H1 (cell line): Measurements from ENCODE around the gene KANSL1. TPM values are rescaled to one million over a fixed set of nuclear protein-coding genes. Genes with fewer than 3 reads are reported as not detected.

Source experiments
- CTCF ChIA-PET: fragments of 300-600 bp; sonication (Branson Sonifier 250); formaldehyde crosslinking; loops from one replicate; lab custom pipeline; 2021; ENCODE audit not compliant: partially characterized antibody; lab: Charles Lee
- POLR2A ChIA-PET: fragments of 300-600 bp; sonication (Branson Sonifier 250); formaldehyde crosslinking; loops from one replicate; lab custom pipeline; 2021; ENCODE audit warnings: inconsistent platforms; ENCODE audit not compliant: partially characterized antibody; lab: Charles Lee
- DNase-seq, 2 experiments: peaks; one replicate each; pipeline versions ENCODE4 v3.0.0 to v3.0.0-alpha.2; 2010 to 2022; ENCODE audit warnings: low spot score in 2 of 2, low read depth in 1 of 2, mixed read lengths in 1 of 2
- FAIRE-seq: peaks from 2 replicates; lab custom pipeline; 2011; peaks lifted over from hg19 to GRCh38; lab: Jason Lieb, UNC
- H2AFZ ChIP-seq: 2 replicates; pipeline ENCODE4 v1.8.1; 2012; ENCODE audit warnings: low read length, inconsistent platforms
- H2AK5ac ChIP-seq: 2 replicates; pipeline ENCODE4 v1.6.1; 2013; ENCODE audit warnings: low read depth, low read length
- H2BK120ac ChIP-seq: replicated peaks from 2 replicates; pipeline ENCODE3; 2013; ENCODE audit warnings: low read depth, low read length, inconsistent platforms
- H2BK12ac ChIP-seq: 2 replicates; pipeline ENCODE4 v1.6.1; 2013; ENCODE audit warnings: low read depth, low read length
- H2BK15ac ChIP-seq: 2 replicates; pipeline ENCODE4 v1.6.1; 2013; ENCODE audit warnings: low read length
- H2BK20ac ChIP-seq: 2 replicates; pipeline ENCODE4 v1.6.1; 2013; ENCODE audit warnings: low read length
- H2BK5ac ChIP-seq: 2 replicates; pipeline ENCODE4 v1.6.1; 2013; ENCODE audit warnings: low read depth, low read length
- H3K14ac ChIP-seq: 2 replicates; pipeline ENCODE4 v1.6.1; 2013; ENCODE audit warnings: inconsistent platforms; ENCODE audit not compliant: insufficient read length
- H3K18ac ChIP-seq: 2 replicates; pipeline ENCODE4 v1.6.1; 2013; ENCODE audit warnings: low read length; ENCODE audit errors: extremely low read depth
- H3K23ac ChIP-seq: 2 replicates; pipeline ENCODE4 v1.6.1; 2013; ENCODE audit warnings: inconsistent platforms; ENCODE audit not compliant: insufficient read length
- H3K23me2 ChIP-seq: 2 replicates; pipeline ENCODE4 v1.6.1; 2013; ENCODE audit warnings: low read depth, low read length
- H3K27ac ChIP-seq: 2 replicates; pipeline ENCODE4 v1.6.1; 2011; ENCODE audit warnings: low read depth, low read length, inconsistent platforms
- H3K27me3 ChIP-seq, 4 experiments: replicated peaks in 1 of 4; 1 replicate in 1 of 4; 2 replicates in 3 of 4; pipeline versions ENCODE4 v1.6.1 to v1.8.1; 2011 to 2013; ENCODE audit warnings: low read length in 3 of 4, mild to moderate bottlenecking in 3 of 4, inconsistent platforms in 2 of 4, mixed read lengths in 2 of 4, moderate library complexity in 1 of 4; ENCODE audit not compliant: control insufficient read depth in 3 of 4, insufficient read depth in 3 of 4; ENCODE audit errors: extremely low read depth in 1 of 4
- H3K36me3 ChIP-seq, 4 experiments: 2 replicates each; pipeline versions ENCODE4 v1.6.1 to v1.8.1; 2011 to 2013; ENCODE audit warnings: mild to moderate bottlenecking in 4 of 4, low read length in 3 of 4, moderate library complexity in 2 of 4, control low read depth in 1 of 4, inconsistent platforms in 1 of 4; ENCODE audit not compliant: insufficient read depth in 4 of 4, control insufficient read depth in 2 of 4
- H3K4ac ChIP-seq: replicated peaks from 2 replicates; pipeline ENCODE3; 2013; ENCODE audit warnings: low read length, low read depth, mixed read lengths, inconsistent platforms; ENCODE audit not compliant: insufficient read length
- H3K4me1 ChIP-seq, 4 experiments: replicated peaks in 1 of 4; 1 replicate in 1 of 4; 2 replicates in 3 of 4; pipeline versions ENCODE4 v1.6.1 to v1.8.1; 2011 to 2013; ENCODE audit warnings: low read length in 3 of 4, inconsistent platforms in 2 of 4, mixed read lengths in 1 of 4; ENCODE audit not compliant: insufficient read depth in 4 of 4, control insufficient read depth in 3 of 4
- H3K4me2 ChIP-seq, 2 experiments: 2 replicates each; pipeline versions ENCODE4 v1.6.1 to v1.8.1; 2011 to 2013; ENCODE audit warnings: low read depth in 2 of 2, low read length in 2 of 2, control low read depth in 1 of 2, inconsistent platforms in 1 of 2, mild to moderate bottlenecking in 1 of 2; ENCODE audit not compliant: insufficient read depth in 1 of 2
- H3K4me3 ChIP-seq, 4 experiments: fragments of 200-600, 300-600 bp in 1 of 4; sonication (generic), shearing (Covaris generic), sonication (Bioruptor Twin) in 1 of 4; 2 replicates each; pipeline versions ENCODE4 v1.5.1 to v1.8.1; 2011 to 2016; ENCODE audit warnings: low read length in 4 of 4, low read depth in 3 of 4, control low read depth in 2 of 4, inconsistent platforms in 2 of 4, mild to moderate bottlenecking in 2 of 4, mixed read lengths in 1 of 4, moderate library complexity in 1 of 4; ENCODE audit not compliant: insufficient read depth in 2 of 4; ENCODE audit errors: extremely low read depth in 1 of 4
- H3K56ac ChIP-seq: replicated peaks from 2 replicates; pipeline ENCODE3; 2013; ENCODE audit warnings: low read depth, mild to moderate bottlenecking, mixed read lengths, low read length, inconsistent platforms; ENCODE audit not compliant: insufficient read length
- H3K79me1 ChIP-seq: 2 replicates; pipeline ENCODE4 v1.6.1; 2013; ENCODE audit warnings: low read depth, low read length, control low read depth
- H3K79me2 ChIP-seq, 2 experiments: 2 replicates each; pipeline versions ENCODE4 v1.6.1 to v1.8.1; 2012 to 2013; ENCODE audit warnings: low read length in 2 of 2, mild to moderate bottlenecking in 2 of 2, inconsistent platforms in 1 of 2; ENCODE audit not compliant: insufficient read depth in 2 of 2, control insufficient read depth in 1 of 2
- H3K9ac ChIP-seq, 4 experiments: replicated peaks in 1 of 4; 1 replicate in 1 of 4; 2 replicates in 3 of 4; pipeline versions ENCODE4 v1.6.1 to v1.8.1; 2011 to 2013; ENCODE audit warnings: low read depth in 3 of 4, low read length in 3 of 4, control low read depth in 2 of 4, mild to moderate bottlenecking in 2 of 4, moderate library complexity in 2 of 4, inconsistent platforms in 1 of 4; ENCODE audit errors: extremely low read depth in 1 of 4
- H3K9me3 ChIP-seq, 2 experiments: 2 replicates each; pipeline versions ENCODE4 v1.6.1 to v1.8.1; 2012 to 2013; ENCODE audit warnings: mild to moderate bottlenecking in 2 of 2, moderate library complexity in 2 of 2, control low read depth in 1 of 2, inconsistent platforms in 1 of 2, low read depth in 1 of 2, low read length in 1 of 2, mixed read lengths in 1 of 2; ENCODE audit not compliant: insufficient read depth in 2 of 2
- H4K20me1 ChIP-seq, 2 experiments: replicated peaks in 1 of 2; 2 replicates each; pipeline versions ENCODE3 to v1.8.1; 2011 to 2013; ENCODE audit warnings: inconsistent platforms in 2 of 2, low read length in 2 of 2, mild to moderate bottlenecking in 1 of 2; ENCODE audit not compliant: insufficient read depth in 2 of 2, control insufficient read depth in 1 of 2
- H4K5ac ChIP-seq: 2 replicates; pipeline ENCODE4 v1.6.1; 2013; ENCODE audit warnings: low read length, low read depth, mixed read lengths, inconsistent platforms; ENCODE audit not compliant: insufficient read length
- H4K8ac ChIP-seq: 2 replicates; pipeline ENCODE4 v1.8.0; 2013; ENCODE audit warnings: mild to moderate bottlenecking, moderate library complexity, low read length, inconsistent platforms; ENCODE audit not compliant: insufficient read depth; ENCODE audit errors: extremely low read depth
- H4K91ac ChIP-seq: replicated peaks from 2 replicates; pipeline ENCODE3; 2013; ENCODE audit warnings: low read length, mixed read lengths, inconsistent platforms; ENCODE audit not compliant: insufficient read length
- POLR2AphosphoS5 ChIP-seq: IDR thresholded peaks from 2 replicates; pipeline ENCODE4 v1.6.1; 2011; ENCODE audit warnings: low read depth, low read length
- TAF7 ChIP-seq: optimal IDR thresholded peaks from 2 replicates; pipeline ENCODE3; 2011; ENCODE audit warnings: low read depth, mild to moderate bottlenecking, inconsistent platforms, low read length, moderate library complexity, borderline replicate concordance
- WGBS, 2 experiments: shearing (Covaris generic) in 1 of 2; methylation state at CpG; one replicate each; pipeline versions ENCODE4 v1.1.6 to v1.1.7; 2013 to 2015; ENCODE audit warnings: low lambda C conversion rate in 2 of 2, mixed read lengths in 2 of 2, inconsistent platforms in 1 of 2, low coverage in 1 of 2, missing lambda C conversion rate in 1 of 2; ENCODE audit not compliant: insufficient replicate concordance in 2 of 2, insufficient coverage in 1 of 2, insufficient read length in 1 of 2; ENCODE audit errors: extremely low coverage in 1 of 2, missing lambda C conversion rate in 1 of 2; 5-methylcytosine and 5-hydroxymethylcytosine counted together
- polyA plus RNA-seq, 7 experiments: library from polyadenylated mRNA; depleted of rRNA in 3 of 7; stranded (reverse) in 5 of 7; unstranded in 2 of 7; fragments of >200 nt in 5 of 7; fragments of 200-250 nt in 2 of 7; gene quantifications; 1 replicate in 5 of 7; 2 replicates in 1 of 7; 4 replicates in 1 of 7; pipeline versions ENCODE4 v1.2.1 to v1.2.3, GENCODE V29; 2011 to 2013; ENCODE audit warnings: missing spikeins in 2 of 7, mixed read lengths in 2 of 7
- total RNA-seq: library from RNA; stranded (reverse); fragmentation: NEBNext Ultra II Directional; extraction: Animal tissue kit (Norgen Biotek cat#: 25700); gene quantifications from 2 replicates; pipeline ENCODE4 v1.2.1, GENCODE V29; 2021

KANSL1 gene
- total and polyA plus RNA-seq, 2 of the 8 experiments (the other 6 are each of a cell fraction or from before 2014, with no cell fraction given) = 34.0 to 128 TPM

GRCh38 chr17:46053911-46054534, 139.2 kb downstream of the KANSL1 start:
- Histone ChIP-seq H4K5ac (no peak overlapping the region), H3K23me2 (no peaks in the 10 kb centered on the region), H4K20me1 (peaks cover 0 to 2% of the 10 kb centered on the region in 2 experiments), H3K9me3 (no peaks in the 10 kb centered on the region), H3K4ac (no peak overlapping the region), H2BK20ac (no peak overlapping the region), H3K79me2 (peaks cover 0 to 50% of the 10 kb centered on the region in 2 experiments; a peak in 3 of 4 replicates), H2AK5ac (no peak overlapping the region), H3K36me3 (peaks cover 13 to 24% (median 18%) of the 10 kb centered on the region in 4 experiments), H3K27ac (no peak overlapping the region), H3K27me3 (no peaks in the 10 kb centered on the region), H4K91ac (no peak overlapping the region), H3K9ac (no peak overlapping the region), H3K4me2 (no peak overlapping the region), H2BK120ac (no peak overlapping the region), H4K8ac (no peak overlapping the region), H3K4me1 (peaks cover 0 to 6% (median 3%) of the 10 kb centered on the region in 4 experiments; a peak in 4 of 7 replicates), H2BK5ac (no peak overlapping the region), H3K56ac (no peak overlapping the region), H2BK12ac (no peak overlapping the region)
- WGBS, 2 experiments = 91% methylated on average over 8 of the region's 8 CpGs; no CpG with 5 or more reads in 1 of the 2 experiments
- no peak for FAIRE-seq
- ChIA-PET CTCF (interaction anchor here (0.6 to 3.5 kb wide), 4 partner anchors 9 to 1222 kb away, joined by 3 to 19 read pairs (median 4); no protein-coding TSS in a partner anchor), POLR2A (interaction anchor here (0.7 kb wide), 2 partner anchors 132 to 343 kb away, joined by 3 to 4 read pairs; no protein-coding TSS in a partner anchor)
- no peak for DNase-seq
- TF ChIP-seq POLR2AphosphoS5 (0 out of 2 replicates have a peak, but pooled peaks have one; percentile 12), TAF7 (no peak)
- TF ChIP-seq, all 59 proteins: peak for 1
- no peak overlapping the region for H3K14ac ChIP-seq
- no peak overlapping the region for H2BK15ac ChIP-seq
- H3K4me3 ChIP-seq = no peak overlapping the region
- H2AFZ ChIP-seq = no peak overlapping the region
- no peak overlapping the region for H3K23ac ChIP-seq
- H3K79me1 ChIP-seq = no peaks in the 10 kb centered on the region; the same call in 1 of the 2 replicates
- no peak overlapping the region for H3K18ac ChIP-seq
